NT2/D1 (cell line): ENCODE measurements around the gene CDK14.

Experiments used
- SUZ12 ChIP-seq: IDR thresholded peaks from 2 replicates; pipeline ENCODE4 v1.6.1; 2011; ENCODE audit not compliant: insufficient read length, insufficient read depth; ENCODE audit errors: extremely low read depth
- YY1 ChIP-seq: IDR thresholded peaks from 2 replicates; pipeline ENCODE4 v1.6.1; 2011; ENCODE audit not compliant: insufficient read length, insufficient read depth
- ZNF274 ChIP-seq: IDR thresholded peaks from 2 replicates; pipeline ENCODE4 v1.6.1; 2011; ENCODE audit warnings: mild to moderate bottlenecking, low read depth, low read length

- TF ChIP-seq YY1 (no peak), ZNF274 (no peak), SUZ12 (no peak)
Observed at GRCh38 chr7:90552521-90552920, 43.6 kb upstream of the CDK14 start.
